NCI-H2081 treated with DMSO at 0.1 percent for 48 hours (cell line): ENCODE data around the gene ADGRG6.

Experiments
- DNase-seq: peaks from one replicate; lab custom pipeline; 2025; lab: John Stamatoyannopoulos, UW

The ADGRG6 gene

GRCh38 chr6:142291512-142291911, 10.3 kb upstream of the ADGRG6 start:
- no peak for DNase-seq

GRCh38 chr6:142292166-142292924, 9.5 kb upstream of the ADGRG6 start:
- no peak for DNase-seq

- no peak for DNase-seq
Observed at GRCh38 chr6:142293121-142293520, 8.7 kb upstream of the ADGRG6 start.

- DNase-seq = no peak
Observed at GRCh38 chr6:142294679-142295078, 7.1 kb upstream of the ADGRG6 start.

- no peak for DNase-seq
Observed at GRCh38 chr6:142296975-142297604, 4.7 kb upstream of the ADGRG6 start.

GRCh38 chr6:142297605-142297995, 4.2 kb upstream of the ADGRG6 start:
- no peak for DNase-seq

GRCh38 chr6:142297996-142298753, 3.6 kb upstream of the ADGRG6 start:
- no peak for DNase-seq

GRCh38 chr6:142300302-142300701, 1.5 kb upstream of the ADGRG6 start:
- DNase-seq = no peak

- no peak for DNase-seq
Observed at GRCh38 chr6:142300758-142301650, 803 bp upstream of the ADGRG6 start.

GRCh38 chr6:142302421-142303175, 791 bp downstream of the ADGRG6 start:
- DNase-seq = no peak

GRCh38 chr6:142303176-142303533, 1.3 kb downstream of the ADGRG6 start:
- DNase-seq = no peak

- no peak for DNase-seq
Observed at GRCh38 chr6:142304241-142304640, 2.4 kb downstream of the ADGRG6 start.

GRCh38 chr6:142306736-142307135, 4.9 kb downstream of the ADGRG6 start:
- DNase-seq = no peak

- DNase-seq = no peak
Observed at GRCh38 chr6:142307963-142308748, 6.3 kb downstream of the ADGRG6 start.

GRCh38 chr6:142309426-142309825, 7.6 kb downstream of the ADGRG6 start:
- DNase-seq = no peak

GRCh38 chr6:142313284-142313683, 11.5 kb downstream of the ADGRG6 start:
- no peak for DNase-seq

GRCh38 chr6:142316791-142317368, 15.1 kb downstream of the ADGRG6 start:
- no peak for DNase-seq

GRCh38 chr6:142318714-142319113, 16.9 kb downstream of the ADGRG6 start:
- no peak for DNase-seq

- DNase-seq = no peak
Observed at GRCh38 chr6:142320366-142320765, 18.6 kb downstream of the ADGRG6 start.

- no peak for DNase-seq
Observed at GRCh38 chr6:142321451-142321850, 19.6 kb downstream of the ADGRG6 start.
